HepG2 (cell line): ENCODE results near the gene MRPL20. TPM values are rescaled to one million over a fixed set of nuclear protein-coding genes. Genes with fewer than 3 reads are reported as not detected.

Experiments used
- ATF4 ChIP-seq, 2 experiments: fragments of 450-650 bp in 1 of 2; sonication (generic) in 1 of 2; formaldehyde crosslinking; IDR thresholded peaks; 2 replicates each; pipeline versions ENCODE4 v1.5.0 to v1.8.0; 2020 to 2022; ENCODE audit warnings: mild to moderate bottlenecking in 1 of 2, missing genetic modification reagents in 1 of 2
- CENPX ChIP-seq: sonication (generic); formaldehyde crosslinking; IDR thresholded peaks from 2 replicates; pipeline ENCODE4 v1.9.0; 2021; ENCODE audit warnings: mild to moderate bottlenecking, missing genetic modification reagents, moderate library complexity
- DR1 ChIP-seq: sonication (generic); formaldehyde crosslinking; IDR thresholded peaks from 2 replicates; pipeline ENCODE4 v1.8.0; 2021; ENCODE audit warnings: mild to moderate bottlenecking, missing genetic modification reagents, inconsistent platforms
- E2F5 ChIP-seq: sonication (generic); formaldehyde crosslinking; conservative IDR thresholded peaks from 2 replicates; pipeline ENCODE4 v1.4.0; 2020; ENCODE audit warnings: missing genetic modification reagents
- EZH2 ChIP-seq: conservative IDR thresholded peaks from 2 replicates; pipeline ENCODE4 v1.6.1; 2012; ENCODE audit warnings: mild to moderate bottlenecking, low read depth, low read length, moderate library complexity
- FOXK2 ChIP-seq: fragments of 450-650 bp; IDR thresholded peaks from 2 replicates; pipeline ENCODE4 v1.6.1; 2016
- GABPB1 ChIP-seq: IDR thresholded peaks from 2 replicates; pipeline ENCODE4 v1.6.1; 2016; ENCODE audit warnings: mild to moderate bottlenecking, missing genetic modification reagents, moderate library complexity, missing compliant biosample characterization
- GATA4 ChIP-seq: sonication (generic); IDR thresholded peaks from 2 replicates; pipeline ENCODE4 v1.6.1; 2016; ENCODE audit warnings: antibody characterized with exemption, low read depth, borderline replicate concordance
- HBP1 ChIP-seq: IDR thresholded peaks from 2 replicates; pipeline ENCODE4 v1.6.1; 2016; ENCODE audit warnings: low read depth, control low read depth
- HMG20A ChIP-seq: IDR thresholded peaks from 2 replicates; pipeline ENCODE4 v1.6.1; 2016; ENCODE audit warnings: borderline replicate concordance
- MED13 ChIP-seq: sonication (generic); formaldehyde crosslinking; IDR thresholded peaks from 2 replicates; pipeline ENCODE4 v1.5.0; 2020; ENCODE audit warnings: missing genetic modification reagents
- MEF2D ChIP-seq: sonication (generic); formaldehyde crosslinking; IDR thresholded peaks from 2 replicates; pipeline ENCODE4 v1.5.1; 2020; ENCODE audit warnings: mild to moderate bottlenecking, missing genetic modification reagents
- MIXL1 ChIP-seq: IDR thresholded peaks from 2 replicates; pipeline ENCODE4 v1.6.1; 2016
- NFE2L1 ChIP-seq: sonication (generic); formaldehyde crosslinking; IDR thresholded peaks from 2 replicates; pipeline ENCODE4 v1.4.0; 2020; ENCODE audit warnings: missing genetic modification reagents, mild to moderate bottlenecking, borderline replicate concordance
- NFRKB ChIP-seq: fragments of 450-650 bp; IDR thresholded peaks from 2 replicates; pipeline ENCODE4 v1.6.1; 2017
- RFX1 ChIP-seq: fragments of 450-650 bp; IDR thresholded peaks from 2 replicates; pipeline ENCODE4 v1.6.1; 2017
- STAT5B ChIP-seq: sonication (generic); formaldehyde crosslinking; IDR thresholded peaks from 2 replicates; pipeline ENCODE4 v1.4.0; 2020; ENCODE audit warnings: missing genetic modification reagents
- TAF15 ChIP-seq: fragments of 200-400 bp; formaldehyde crosslinking; IDR thresholded peaks from one replicate; pipeline ENCODE4 v1.6.1; 2018; ENCODE audit warnings: mild to moderate bottlenecking, low read depth, low read length; ENCODE audit not compliant: poor library complexity, severe bottlenecking
- TBL1XR1 ChIP-seq: fragments of 150-350 bp; IDR thresholded peaks from 2 replicates; pipeline ENCODE4 v1.6.1; 2014; ENCODE audit warnings: borderline replicate concordance, low read length; ENCODE audit not compliant: partially characterized antibody
- TGIF2 ChIP-seq: IDR thresholded peaks from 2 replicates; pipeline ENCODE4 v1.6.1; 2016; ENCODE audit warnings: control low read depth, missing compliant biosample characterization
- ZFP91 ChIP-seq: sonication (generic); formaldehyde crosslinking; IDR thresholded peaks from 2 replicates; pipeline ENCODE4 v1.9.0; 2022; ENCODE audit warnings: missing genetic modification reagents, mild to moderate bottlenecking, borderline replicate concordance
- ZNF34 ChIP-seq: sonication (generic); formaldehyde crosslinking; IDR thresholded peaks from 2 replicates; pipeline ENCODE4 v1.4.0; 2020; ENCODE audit warnings: mild to moderate bottlenecking, missing genetic modification reagents, borderline replicate concordance
- ZNF354B ChIP-seq: sonication (generic); formaldehyde crosslinking; IDR thresholded peaks from 2 replicates; pipeline ENCODE4 v1.8.0; 2022; ENCODE audit warnings: mild to moderate bottlenecking, missing genetic modification reagents
- ZNF451 ChIP-seq: sonication (generic); formaldehyde crosslinking; IDR thresholded peaks from 2 replicates; pipeline ENCODE4 v1.5.0; 2020; ENCODE audit warnings: mild to moderate bottlenecking, missing genetic modification reagents
- ZNF639 ChIP-seq: conservative IDR thresholded peaks from 2 replicates; pipeline ENCODE4 v1.6.1; 2018; ENCODE audit warnings: missing genetic modification reagents
- ZSCAN9 ChIP-seq: IDR thresholded peaks from 2 replicates; pipeline ENCODE4 v1.6.1; 2016; ENCODE audit warnings: borderline replicate concordance
- polyA plus RNA-seq, 8 experiments: library from polyadenylated mRNA; depleted of rRNA in 3 of 8; stranded (reverse) in 7 of 8; unstranded in 1 of 8; fragments of >200 nt; fragmentation: Illumina TruSeq in 4 of 8; extraction: Trizol in 4 of 8; gene quantifications; 2 replicates each; pipeline versions ENCODE4 v1.2.1 to v1.2.3, GENCODE V29; 2011 to 2016; ENCODE audit warnings: low read depth in 4 of 8, missing spikeins in 1 of 8, mixed read lengths in 1 of 8; ENCODE audit not compliant: insufficient read depth in 1 of 8
- total RNA-seq, 5 experiments: library from RNA; depleted of rRNA; stranded (reverse); fragments of >200 nt; fragmentation: Illumina TruSeq; extraction: Trizol; gene quantifications; 2 replicates each; pipeline ENCODE4 v1.2.3, GENCODE V29; 2016; ENCODE audit warnings: low read depth in 1 of 5

MRPL20 gene
- total and polyA plus RNA-seq, 2 of the 13 experiments (the other 11 are each of a cell fraction or from before 2014, with no cell fraction given), result 59.2 to 127 TPM

- TF ChIP-seq ZNF34 (peak; percentile 97), RFX1 (peak; percentile 70), TAF15 (no peak), ZNF451 (peak; percentile 86), TGIF2 (CRISPR knock-in tag) (0 out of 2 replicates have a peak, but pooled peaks have one; percentile 27), NFRKB (0 out of 2 replicates have a peak, but pooled peaks have one; percentile 17), CENPX (CRISPR knock-in tag) (no peak), MEF2D (no peak), ZFP91 (CRISPR knock-in tag) (peak; percentile 54), STAT5B (CRISPR knock-in tag) (no peak), GABPB1 (CRISPR knock-in tag) (peak; percentile 98), EZH2 (no peak), E2F5 (CRISPR knock-in tag) (peak; percentile 31; the same call in 1 of the 2 replicates), ZSCAN9 (CRISPR knock-in tag) (0 out of 2 replicates have a peak, but pooled peaks have one; percentile 31), HMG20A (CRISPR knock-in tag) (no peak), TBL1XR1 (peak; percentile 24), GATA4 (no peak), MED13 (CRISPR knock-in tag) (no peak), ZNF354B (CRISPR knock-in tag) (no peak), HBP1 (0 out of 2 replicates have a peak, but pooled peaks have one; percentile 25), ATF4 (CRISPR knock-in tag; IDR thresholded peaks at IDR 0.05) (0 out of 4 replicates have a peak, but pooled peaks of 1 of the 2 experiments have one; percentile 17), ZNF639 (CRISPR knock-in tag) (no peak; the same call in 1 of the 2 replicates), DR1 (CRISPR knock-in tag) (peak; percentile 79), FOXK2 (no peak), NFE2L1 (CRISPR knock-in tag) (no peak), MIXL1 (peak; percentile 57; the same call in 1 of the 2 replicates)
Observed at GRCh38 chr1:1399187-1399871, 7.8 kb downstream of the MRPL20 start, which contains the start of gene CCNL2 (continued).
